ENCODE data around the gene RAB34. TPM values are rescaled to one million over a fixed set of nuclear protein-coding genes. Genes with fewer than 3 reads are reported as not detected.

Gene RAB34, protein sequence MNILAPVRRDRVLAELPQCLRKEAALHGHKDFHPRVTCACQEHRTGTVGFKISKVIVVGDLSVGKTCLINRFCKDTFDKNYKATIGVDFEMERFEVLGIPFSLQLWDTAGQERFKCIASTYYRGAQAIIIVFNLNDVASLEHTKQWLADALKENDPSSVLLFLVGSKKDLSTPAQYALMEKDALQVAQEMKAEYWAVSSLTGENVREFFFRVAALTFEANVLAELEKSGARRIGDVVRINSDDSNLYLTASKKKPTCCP
- polyA plus RNA-seq, result 100 to 1,000 TPM in 1 of 3 donors, 10 to 100 TPM in 1, 1 to 10 TPM in 1; 7.9 to 125 (median 38.3) TPM

DNA sequence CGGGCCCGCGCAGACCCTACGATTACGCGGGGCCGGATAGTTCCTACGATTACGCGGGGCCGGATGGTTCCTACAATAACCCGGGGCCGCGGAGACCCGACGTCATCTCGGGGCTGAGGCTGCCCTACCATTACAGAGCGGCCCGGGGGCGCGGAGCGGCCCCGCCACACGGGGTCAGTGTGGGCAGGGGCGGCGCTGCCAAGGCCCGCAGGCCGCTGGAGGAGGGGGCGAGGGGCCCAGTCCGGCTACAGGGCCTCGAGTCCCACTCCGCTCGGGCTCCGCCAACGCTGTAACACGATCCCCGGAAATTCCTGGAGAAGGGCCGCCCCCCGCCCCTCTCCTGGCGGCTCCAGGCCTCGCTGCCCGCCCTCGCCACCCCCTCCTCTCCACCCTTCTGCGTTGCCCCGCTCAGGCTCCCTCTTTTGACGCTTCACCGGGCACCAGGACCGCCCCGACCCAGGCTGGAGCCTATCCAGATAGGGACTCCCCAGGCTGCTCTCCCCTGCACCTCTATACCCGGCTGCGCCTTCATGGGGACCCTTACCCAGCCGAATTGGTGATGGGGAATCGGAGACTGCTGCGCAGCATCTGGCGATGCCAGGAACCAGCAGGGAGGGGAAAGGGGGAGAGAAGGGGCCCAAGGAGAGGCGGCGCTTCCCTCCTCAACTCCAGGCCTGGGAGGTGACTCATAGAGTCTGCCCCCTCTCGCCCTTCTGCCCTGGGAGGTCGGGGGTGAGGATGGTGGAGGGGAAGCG lies at the start of gene RAB34:
Gene RAB34, minus strand, starts transcription at position 291 of the 755 bp plus-strand sequence. CDS start 602 bp downstream, outside the sequence.
- peak within 1 kb of the TSS; percentile 28 for H3K27ac ChIP-seq (ENCODE audit: low read depth, low read length)
- WGBS, 3 donors, result 5 to 15% (median 8%) methylated on average over 58 to 60 of the region's 60 CpGs

DNA sequence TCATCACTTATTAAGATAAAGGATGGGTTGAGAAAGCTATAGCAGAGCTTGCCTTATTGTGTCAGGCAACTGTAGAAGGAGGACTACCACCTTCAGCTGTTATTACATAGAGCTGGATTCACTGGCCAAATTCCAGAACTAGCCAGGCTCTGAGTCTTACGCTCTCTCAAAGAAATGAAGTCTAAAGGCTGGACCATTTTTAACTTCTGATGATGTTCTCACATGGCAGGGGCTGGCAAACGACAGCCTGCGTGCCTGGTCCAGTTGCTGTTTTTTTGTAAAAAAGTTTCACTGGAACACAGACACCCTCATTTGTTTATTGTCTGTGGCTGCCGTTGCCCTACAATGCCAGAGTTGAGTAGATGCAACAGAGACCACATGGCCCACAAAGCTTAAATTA lies 47.4 kb upstream of the RAB34 start:
- 85 to 87% (median 85%) methylated on average over 4 of the region's 4 CpGs for WGBS, 3 donors

DNA sequence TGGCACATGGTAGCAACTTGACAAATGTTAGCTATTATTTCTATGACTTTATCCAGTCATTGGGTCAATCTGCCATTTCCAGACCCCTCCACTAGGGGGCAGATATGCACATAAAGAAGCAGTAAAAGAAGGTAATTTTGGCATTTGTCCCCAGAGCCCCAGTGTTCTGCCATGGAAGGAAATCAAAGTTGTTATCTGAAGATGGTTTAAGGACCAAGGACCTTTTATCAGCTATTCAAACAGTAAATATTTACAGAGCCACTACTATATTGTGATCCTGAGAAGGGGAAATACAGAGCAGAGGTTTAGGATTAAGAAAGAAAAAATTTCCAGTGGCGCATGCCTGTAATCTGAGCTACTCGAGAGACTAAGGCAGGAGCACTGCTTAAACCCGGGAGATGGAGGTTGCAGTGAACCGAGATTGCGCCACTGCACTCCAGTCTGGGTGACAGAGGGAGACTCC lies 46.2 kb upstream of the RAB34 start:
- 54 to 61% (median 59%) methylated on average over 5 of the region's 5 CpGs for WGBS, 3 donors
- H3K27ac ChIP-seq (ENCODE audit: low read depth, low read length), result no peak overlapping the region

More for the DNA sequence above, 47.4 kb upstream of the RAB34 start:
- H3K27ac ChIP-seq (ENCODE audit: low read depth, low read length), result no peak overlapping the region

DNA sequence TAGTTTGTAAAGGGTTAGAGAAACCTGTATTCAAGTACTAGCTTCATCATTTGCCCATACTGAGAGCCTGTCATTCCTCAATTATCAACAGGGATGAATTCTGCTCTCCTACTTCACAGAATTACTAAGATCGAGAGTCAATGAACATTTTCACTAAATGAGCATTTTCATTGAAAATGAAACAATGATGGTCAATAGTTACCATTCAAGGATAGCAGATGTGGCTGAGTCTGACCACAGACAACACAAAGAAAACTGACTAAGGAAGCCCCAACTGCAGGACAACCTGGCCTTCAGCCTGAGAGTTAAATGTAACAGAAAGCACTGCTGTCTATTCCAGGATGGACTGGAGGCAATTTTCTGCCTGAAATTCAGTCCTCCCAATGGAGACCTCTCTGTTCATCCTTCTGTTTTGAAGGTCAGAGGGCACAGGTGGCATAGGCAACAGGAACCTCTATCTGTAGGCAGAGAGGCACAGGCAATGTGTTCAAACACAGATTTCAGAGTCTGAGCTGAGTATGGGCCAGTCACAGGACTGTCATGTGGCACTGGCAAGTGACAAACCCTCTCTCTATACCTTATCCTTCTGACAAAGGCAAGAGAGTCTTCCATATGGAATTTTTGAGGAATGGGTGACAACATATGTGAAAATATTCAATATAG lies 45.6 kb upstream of the RAB34 start:
- WGBS, 3 donors, result 92 to 93% (median 93%) methylated on average over 1 of the region's 1 CpG
- no peak overlapping the region for H3K27ac ChIP-seq (ENCODE audit: low read depth, low read length)

DNA sequence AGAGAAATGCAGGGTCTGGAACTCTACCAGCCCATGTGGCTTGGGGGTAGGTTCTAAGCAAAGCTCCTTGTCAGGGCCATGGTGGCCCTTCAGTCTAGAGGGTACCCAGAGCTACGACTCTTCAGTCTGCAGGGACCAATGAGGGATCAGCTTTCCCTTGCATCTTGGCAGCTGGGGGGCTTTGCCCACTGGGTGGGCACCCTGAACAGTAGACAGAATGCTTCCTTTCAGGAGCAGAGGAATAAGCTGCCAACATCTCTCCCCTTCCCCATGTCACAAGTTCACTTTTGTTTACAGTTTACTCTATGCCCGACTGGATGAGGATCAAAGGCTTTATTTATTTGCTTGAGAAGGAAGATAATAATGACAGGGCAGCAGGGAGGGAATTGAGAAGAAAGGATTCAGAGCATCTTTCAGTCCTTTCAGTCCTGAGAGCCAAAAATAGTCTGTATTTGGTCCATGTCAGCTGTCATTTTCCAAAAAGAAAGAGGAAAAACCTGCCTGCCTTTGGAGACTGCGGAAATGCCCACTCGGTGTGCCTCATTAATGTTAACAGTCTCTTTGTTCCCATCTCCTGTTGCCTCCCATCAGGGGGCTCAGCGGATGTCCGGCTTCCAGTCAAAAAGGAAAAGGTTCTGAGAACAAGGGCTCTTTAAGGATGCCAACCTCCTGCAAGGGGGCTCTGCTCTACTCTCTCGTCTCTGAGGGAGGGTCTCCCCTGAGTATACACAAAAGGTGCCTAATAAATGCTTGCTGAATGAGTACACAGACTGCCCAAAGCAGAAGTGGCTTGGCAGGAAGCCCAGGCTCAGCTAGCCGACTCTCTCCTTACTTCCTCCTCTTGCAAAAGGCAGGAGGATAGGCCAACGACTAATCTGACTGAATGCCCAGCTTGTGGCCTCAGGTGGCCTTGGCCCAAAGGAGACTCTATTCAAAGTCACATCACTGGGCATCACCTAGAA lies 43.2 kb upstream of the RAB34 start:
- no peak overlapping the region for H3K27ac ChIP-seq (ENCODE audit: low read depth, low read length)
- 32 to 39% (median 37%) methylated on average over 9 of the region's 9 CpGs for WGBS, 3 donors

DNA sequence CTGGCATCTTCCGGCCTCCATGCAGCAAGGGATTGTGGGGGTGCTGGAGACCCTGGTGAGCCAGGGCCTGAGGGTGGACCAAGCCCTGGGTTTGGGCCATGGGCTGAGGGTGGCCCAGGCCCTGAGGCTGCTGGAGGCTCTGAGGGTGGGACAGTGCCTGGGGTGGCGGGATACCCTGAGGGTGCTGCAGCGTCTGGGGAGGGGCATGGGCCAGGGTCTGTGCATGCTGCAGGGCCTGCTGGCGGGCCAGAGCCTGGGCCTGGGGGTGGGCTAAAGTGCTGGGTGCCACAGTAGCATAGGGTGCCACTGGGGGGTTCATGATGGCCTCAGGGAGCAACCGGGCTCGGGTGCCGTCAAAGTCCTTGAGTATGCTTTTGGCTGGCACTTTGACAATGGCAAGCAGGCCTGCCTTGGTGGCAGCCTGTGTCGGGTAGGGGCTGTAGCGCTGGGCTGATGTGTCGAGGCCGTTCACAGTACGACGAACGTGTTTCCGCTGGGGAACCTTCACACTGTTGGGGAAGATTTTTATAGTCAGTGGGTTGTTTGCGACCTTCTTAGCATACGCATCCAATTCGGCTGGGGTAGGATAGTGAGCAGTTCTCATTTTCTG lies 41.7 kb upstream of the RAB34 start:
- WGBS, 3 donors, result 90 to 96% (median 90%) methylated on average over 18 of the region's 18 CpGs
- no peak overlapping the region for H3K27ac ChIP-seq (ENCODE audit: low read depth, low read length)

DNA sequence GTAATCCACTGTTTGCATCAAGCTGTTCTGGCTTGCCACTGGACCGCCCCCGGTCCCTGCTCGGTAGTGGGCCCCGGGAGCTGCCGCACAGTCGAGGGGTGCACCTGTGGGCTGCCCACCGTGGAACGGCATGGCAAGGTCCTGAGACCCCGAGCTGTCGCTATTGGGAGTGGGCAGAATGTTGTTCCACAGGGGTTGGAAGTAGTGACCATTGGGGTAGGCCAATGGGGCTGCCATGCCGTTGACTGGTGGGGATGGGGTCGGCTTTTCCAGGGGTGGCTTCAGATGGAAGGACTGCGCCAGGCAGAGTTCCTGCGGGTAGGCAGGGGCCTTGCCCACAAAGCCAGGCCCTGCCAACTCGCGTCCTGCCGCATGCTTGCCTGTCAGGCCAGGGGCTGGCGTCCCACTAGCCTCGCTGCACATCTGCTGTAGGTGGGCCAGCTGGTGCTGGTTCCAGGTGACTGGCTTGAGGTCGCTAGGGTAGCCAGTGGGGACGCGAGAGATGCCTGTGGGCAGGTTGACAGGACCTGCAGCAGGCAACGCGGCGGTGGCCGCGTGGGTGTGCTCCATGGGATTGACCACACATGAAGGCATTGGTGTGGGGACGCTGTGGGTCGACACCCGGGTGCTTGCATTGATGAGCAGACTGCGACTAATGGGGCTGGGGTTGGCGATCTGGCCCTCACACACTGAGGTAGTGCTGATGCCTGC lies 40.9 kb upstream of the RAB34 start:
- WGBS, 3 donors, result 95 to 97% (median 96%) methylated on average over 32 of the region's 32 CpGs
- no peak overlapping the region for H3K27ac ChIP-seq (ENCODE audit: low read depth, low read length)

DNA sequence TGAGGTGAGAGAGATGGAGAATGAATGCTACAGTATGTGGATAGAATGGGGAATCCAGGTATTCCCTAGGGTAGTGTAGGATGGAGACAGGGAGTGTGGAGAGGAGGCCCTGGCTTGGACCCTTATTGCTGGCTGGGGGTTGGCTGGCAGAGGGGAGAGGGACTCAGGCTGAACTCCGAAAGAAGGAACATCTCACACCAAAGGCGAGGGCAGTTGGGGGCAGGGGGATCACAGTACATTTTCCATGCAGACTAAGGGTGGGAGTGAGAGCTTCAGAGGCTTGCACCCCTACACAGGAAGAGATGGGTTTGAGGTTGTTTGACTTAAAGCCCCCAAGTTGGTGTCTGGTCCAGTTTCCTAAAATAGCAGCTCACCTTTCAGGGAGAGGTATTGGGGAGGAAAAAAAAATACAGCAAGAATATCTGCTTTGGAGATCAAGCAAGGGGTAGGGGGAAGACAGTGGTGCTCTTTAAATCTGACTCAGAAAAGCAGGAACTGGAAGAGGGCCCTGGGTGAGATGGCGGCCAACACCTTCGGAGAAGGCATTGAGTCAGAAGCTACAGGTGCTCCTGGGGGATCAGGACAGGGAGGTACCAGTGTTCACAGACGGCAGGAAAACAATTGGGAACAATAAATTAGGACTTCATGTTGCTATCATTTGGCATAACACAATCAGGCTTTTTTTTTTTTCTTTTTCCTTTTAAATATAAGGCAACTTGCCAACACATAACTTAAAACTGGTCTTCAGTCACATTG lies 38.6 kb upstream of the RAB34 start:
- 70 to 79% (median 71%) methylated on average over 5 of the region's 5 CpGs for WGBS, 3 donors
- no peak overlapping the region for H3K27ac ChIP-seq (ENCODE audit: low read depth, low read length)

DNA sequence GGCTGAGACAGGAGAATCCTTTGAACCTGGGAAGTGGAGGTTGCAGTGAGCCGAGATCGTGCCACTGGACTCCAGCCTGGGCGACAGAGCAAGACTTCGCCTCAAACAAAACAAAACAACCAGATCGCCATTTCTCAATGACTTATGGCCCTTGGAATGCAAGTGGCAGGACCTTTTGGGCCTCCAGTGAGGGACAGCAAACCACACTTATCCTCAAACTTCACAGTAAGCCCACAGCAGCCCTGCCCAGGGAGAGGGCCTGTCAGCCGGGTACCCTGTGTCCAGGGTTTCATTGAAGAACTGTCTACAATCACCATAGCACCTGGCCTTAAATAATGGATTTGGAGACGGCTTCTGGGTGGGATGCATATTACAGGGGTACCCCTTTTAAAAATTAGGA lies 37.8 kb upstream of the RAB34 start:
- H3K27ac ChIP-seq (ENCODE audit: low read depth, low read length), result no peak overlapping the region
- WGBS, 3 donors, result 84 to 93% (median 91%) methylated on average over 7 of the region's 7 CpGs

DNA sequence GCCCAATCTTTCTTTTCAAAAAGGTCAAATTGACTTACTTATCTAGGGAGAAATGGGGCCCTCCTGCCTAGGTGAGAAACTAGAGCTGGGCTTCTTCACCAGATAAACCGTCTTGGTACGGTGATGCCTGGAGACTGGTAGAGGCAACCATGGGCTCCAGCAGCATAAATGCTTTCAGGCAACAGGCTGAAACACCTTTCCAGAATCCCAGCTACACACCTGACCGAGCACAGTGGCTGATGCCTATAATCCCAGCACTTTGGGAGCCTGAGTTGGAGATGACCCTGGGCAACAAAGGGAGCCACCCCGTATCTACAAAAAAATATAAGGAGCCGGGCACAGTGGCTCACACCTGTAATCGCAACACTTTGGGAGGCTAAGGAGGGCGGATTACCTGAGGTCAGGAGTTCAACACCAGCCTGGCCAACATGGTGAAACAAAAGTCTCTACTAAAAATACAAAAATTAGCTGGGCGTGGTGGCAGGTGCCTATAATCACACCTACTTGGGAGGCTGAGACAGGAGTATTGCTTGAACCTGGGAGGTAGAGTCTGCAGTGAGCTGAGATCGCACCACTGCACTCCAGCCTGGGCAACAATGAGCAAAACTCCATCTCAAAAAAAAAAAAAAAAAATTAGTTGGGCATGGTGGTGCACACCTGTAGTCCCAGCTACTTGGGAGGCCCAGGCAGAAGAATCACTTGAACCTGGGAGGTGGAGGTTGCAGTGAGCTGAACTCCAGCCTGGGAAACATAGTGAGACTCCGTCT lies 34.1 kb upstream of the RAB34 start:
- H3K27ac ChIP-seq (ENCODE audit: low read depth, low read length), result no peak overlapping the region
- WGBS, 3 donors, result 93 to 96% (median 96%) methylated on average over 10 of the region's 10 CpGs

DNA sequence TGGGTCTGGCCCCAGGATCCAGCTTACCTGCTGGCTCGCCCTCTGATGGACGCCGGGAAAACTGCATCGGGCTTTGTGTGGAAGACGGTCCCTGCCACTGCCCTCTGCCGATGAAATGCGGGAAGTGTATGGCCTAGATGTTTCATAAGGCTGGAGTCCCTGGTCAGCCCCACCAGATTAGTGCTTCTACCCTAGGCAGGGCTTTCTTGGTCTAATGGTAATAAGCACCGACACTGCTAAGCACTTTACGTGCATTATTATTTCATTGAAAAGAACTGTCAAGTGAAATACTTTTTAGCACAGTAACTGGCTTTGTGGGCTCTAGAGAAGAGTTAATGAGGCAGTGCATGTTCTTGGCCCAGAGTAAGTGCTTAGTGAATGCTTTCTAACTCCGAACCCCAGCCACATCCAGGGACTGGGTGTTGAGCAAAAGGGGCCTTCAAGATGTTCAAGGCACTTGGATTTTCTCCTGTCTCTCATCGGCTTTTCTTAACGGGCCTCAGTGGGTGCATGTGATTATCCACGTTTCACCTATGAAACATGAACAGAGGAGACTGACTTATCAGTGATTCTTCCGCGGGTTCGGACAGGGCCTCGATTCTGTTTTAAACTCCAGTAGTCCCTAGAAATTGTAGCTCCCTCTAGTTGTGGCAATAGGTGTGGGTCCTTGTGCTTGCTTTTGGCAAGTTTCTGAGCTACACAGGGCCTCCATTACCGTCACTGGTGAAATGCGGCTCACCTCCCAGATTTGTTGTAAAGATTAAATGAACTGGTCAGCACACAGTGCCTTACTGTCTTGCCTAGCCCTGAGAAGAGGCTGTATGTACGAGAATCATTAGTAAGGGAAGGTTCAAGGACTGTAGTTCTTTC lies 32.7 kb upstream of the RAB34 start:
- 25 to 43% (median 39%) methylated on average over 20 of the region's 20 CpGs for WGBS, 3 donors
- H3K27ac ChIP-seq (ENCODE audit: low read depth, low read length), result peak overlapping the region; percentile 2

DNA sequence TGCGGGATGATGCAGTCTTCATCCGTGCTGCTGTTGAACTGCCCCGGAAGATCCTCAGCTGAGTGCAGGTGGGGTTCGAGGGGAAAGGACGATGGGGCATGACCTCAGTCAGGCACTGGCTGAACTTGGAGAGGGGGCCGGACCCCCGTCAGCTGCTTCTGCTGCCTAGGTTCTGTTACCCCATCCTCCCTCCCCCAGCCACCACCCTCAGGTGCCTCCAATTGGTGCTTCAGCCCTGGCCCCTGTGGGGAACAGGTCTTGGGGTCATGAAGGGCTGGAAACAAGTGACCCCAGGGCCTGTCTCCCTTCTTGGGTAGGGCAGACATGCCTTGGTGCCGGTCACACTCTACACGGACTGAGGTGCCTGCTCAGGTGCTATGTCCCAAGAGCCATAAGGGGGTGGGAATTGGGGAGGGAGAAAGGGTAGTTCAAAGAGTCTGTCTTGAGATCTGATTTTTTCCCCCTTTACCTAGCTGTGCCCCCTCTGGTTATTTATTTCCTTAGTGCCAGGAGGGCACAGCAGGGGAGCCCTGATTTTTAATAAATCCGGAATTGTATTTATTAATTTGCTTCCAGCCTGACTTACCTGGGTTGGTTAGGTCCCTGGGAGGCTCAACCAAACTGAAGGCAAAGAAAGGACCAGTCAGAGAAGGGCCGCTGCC lies 32.0 kb upstream of the RAB34 start:
- H3K27ac ChIP-seq (ENCODE audit: low read depth, low read length), result no peak overlapping the region
- WGBS, 3 donors, result 56 to 62% (median 58%) methylated on average over 11 of the region's 11 CpGs

DNA sequence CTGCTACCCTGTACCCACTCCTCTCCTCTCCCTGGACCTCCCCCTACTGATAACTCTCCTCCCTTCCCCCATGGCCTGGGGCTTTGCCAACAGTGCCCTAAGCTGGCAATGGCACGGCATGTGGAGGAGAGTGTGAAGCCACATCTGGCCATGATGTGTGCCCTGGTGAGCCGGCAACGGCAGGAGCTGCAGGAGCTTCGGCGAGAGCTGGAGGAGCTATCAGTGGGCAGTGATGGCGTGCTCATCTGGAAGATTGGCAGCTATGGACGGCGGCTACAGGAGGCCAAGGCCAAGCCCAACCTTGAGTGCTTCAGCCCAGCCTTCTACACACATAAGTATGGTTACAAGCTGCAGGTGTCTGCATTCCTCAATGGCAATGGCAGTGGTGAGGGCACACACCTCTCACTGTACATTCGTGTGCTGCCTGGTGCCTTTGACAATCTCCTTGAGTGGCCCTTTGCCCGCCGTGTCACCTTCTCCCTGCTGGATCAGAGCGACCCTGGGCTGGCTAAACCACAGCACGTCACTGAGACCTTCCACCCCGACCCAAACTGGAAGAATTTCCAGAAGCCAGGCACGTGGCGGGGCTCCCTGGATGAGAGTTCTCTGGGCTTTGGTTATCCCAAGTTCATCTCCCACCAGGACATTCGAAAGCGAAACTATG lies 31.3 kb upstream of the RAB34 start:
- H3K27ac ChIP-seq (ENCODE audit: low read depth, low read length), result no peak overlapping the region
- 41 to 79% (median 74%) methylated on average over 18 of the region's 18 CpGs for WGBS, 3 donors
